22Rv1 (cell line): ENCODE results near the gene MAML1.

Source experiments
- H3K27ac ChIP-seq: fragments of 450-650 bp; 2 replicates; pipeline ENCODE4 v1.5.1; 2017
- CTCF ChIP-seq: fragments of 450-650 bp; IDR thresholded peaks from 2 replicates; pipeline ENCODE4 v1.5.1; 2017; ENCODE audit warnings: mild to moderate bottlenecking
- ZFX ChIP-seq: fragments of 450-650 bp; IDR thresholded peaks from 2 replicates; pipeline ENCODE4 v1.6.1; 2017; ENCODE audit warnings: antibody characterized with exemption, borderline replicate concordance

The MAML1 gene

GRCh38 chr5:179803651-179804554, 71.3 kb downstream of the MAML1 start:
- TF ChIP-seq ZFX (no peak), CTCF (no peak)
- no peak overlapping the region; the same call in 1 of the 2 replicates for H3K27ac ChIP-seq

- TF ChIP-seq CTCF (no peak), ZFX (no peak)
- H3K27ac ChIP-seq: peak overlapping the region; percentile 90
Observed at GRCh38 chr5:179804555-179804947, 71.9 kb downstream of the MAML1 start.

GRCh38 chr5:179805070-179805528, 72.5 kb downstream of the MAML1 start:
- H3K27ac ChIP-seq: peak overlapping the region; percentile 90
- TF ChIP-seq CTCF (no peak), ZFX (no peak)

- TF ChIP-seq ZFX (no peak), CTCF (no peak)
- H3K27ac ChIP-seq: peak overlapping the region; percentile 90
Observed at GRCh38 chr5:179805529-179806249, 73.1 kb downstream of the MAML1 start.

- TF ChIP-seq ZFX (no peak), CTCF (no peak)
- H3K27ac ChIP-seq: peak within 1 kb of the TSS; percentile 90
Observed at GRCh38 chr5:179806250-179807048, 73.8 kb downstream of the MAML1 start, which contains the start of gene MGAT4B. Gene MGAT4B, minus strand, starts transcription at chr5:179806866. Its CDS starts 283 bp downstream, at chr5:179806583.

- TF ChIP-seq CTCF: no peak
- TF ChIP-seq ZFX: no peak
- no peak overlapping the region for H3K27ac ChIP-seq
Observed at GRCh38 chr5:179812135-179812825, 79.7 kb downstream of the MAML1 start.
